Caki2 (cell line): ENCODE results near the gene STK33. TPM values are rescaled to one million over a fixed set of nuclear protein-coding genes. Genes with fewer than 3 reads are reported as not detected.

Experiments used
- DNase-seq: peaks from one replicate; pipeline ENCODE4 v3.0.0-alpha.2; 2015; ENCODE audit warnings: low read depth
- in situ Hi-C: cut with HindIII; loops from 2 replicates; pipeline ENCODE4 v1.10.0; 2016; ENCODE audit warnings: low sequenced_read_pairs, low pct_unique_long_range_greater_than_20kb, mixed read lengths
- total RNA-seq: library from RNA; depleted of rRNA; stranded (reverse); fragments of >200 nt; shearing (Covaris generic); gene quantifications from 2 replicates; pipeline ENCODE4 v1.2.3, GENCODE V29; 2014; ENCODE audit warnings: low replicate concordance

STK33 gene
- total RNA-seq, 1 experiment from 2014 or later = not detected

DNA sequence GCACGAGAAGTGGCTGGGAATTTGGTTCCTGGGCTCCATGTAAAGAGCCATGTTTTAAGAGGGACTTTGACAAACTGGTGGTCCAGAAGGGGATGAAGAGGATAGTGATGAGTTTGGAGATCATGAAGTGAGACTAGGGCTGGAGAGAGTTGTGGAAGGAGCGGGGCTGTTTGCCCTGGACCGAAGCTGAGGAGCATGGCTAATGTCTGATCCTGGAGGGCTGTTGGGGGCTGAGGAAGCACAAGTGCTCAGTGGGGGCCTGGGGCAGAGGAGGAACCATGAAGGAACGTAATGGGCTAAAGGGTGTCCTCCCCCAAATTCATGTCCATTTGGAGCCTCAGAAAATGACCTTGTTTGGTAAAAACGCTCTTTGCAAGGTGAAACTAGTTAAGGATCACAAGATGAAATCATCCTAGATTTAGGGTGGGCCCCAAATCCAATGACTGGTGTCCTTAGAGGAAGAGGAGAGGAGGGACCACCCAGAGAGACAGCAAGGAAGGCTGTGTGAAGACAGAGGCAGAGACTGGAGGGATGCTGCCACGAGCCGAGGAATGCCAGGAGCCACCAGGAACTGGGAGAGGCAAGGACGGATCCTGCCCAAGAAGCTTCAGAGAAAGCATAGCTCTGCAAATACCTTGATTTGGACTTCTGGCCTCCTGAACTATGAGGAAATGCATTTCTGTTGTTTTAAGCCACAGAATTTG lies 223.1 kb downstream of the STK33 start:
- in situ Hi-C loops = no loop called here
- DNase-seq = no peak

DNA sequence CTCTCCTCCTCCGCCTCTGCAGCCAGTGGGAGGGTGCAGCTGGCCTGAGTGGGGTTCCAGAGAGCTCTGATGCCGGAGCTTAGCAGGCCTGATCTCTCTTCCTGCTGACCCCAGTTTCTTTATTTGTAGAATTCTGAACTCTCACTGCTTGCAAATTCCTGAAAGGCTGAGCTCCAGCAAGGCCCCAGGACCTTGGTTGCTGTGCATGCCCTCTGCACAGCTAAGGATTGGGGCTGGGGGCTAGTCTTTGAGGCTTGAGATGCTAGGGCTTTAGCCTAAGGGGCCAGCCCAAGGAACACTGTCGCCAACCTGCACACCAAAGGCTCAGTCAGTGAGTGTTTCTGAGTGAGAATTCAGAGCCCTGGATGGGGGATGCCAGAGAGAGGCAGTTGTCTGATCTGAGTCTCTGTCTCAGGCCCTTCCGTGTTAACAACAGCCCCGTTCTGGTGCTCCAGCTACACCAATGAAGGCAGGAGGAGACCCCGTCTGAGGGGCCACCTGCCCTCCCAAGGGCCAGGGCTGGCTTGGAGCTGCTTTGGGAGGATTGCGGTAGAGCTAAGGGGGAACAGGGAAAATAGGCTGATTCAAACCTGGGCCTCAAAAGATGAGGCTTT lies 224.3 kb downstream of the STK33 start:
- in situ Hi-C loops = no loop called here
- no peak for DNase-seq

DNA sequence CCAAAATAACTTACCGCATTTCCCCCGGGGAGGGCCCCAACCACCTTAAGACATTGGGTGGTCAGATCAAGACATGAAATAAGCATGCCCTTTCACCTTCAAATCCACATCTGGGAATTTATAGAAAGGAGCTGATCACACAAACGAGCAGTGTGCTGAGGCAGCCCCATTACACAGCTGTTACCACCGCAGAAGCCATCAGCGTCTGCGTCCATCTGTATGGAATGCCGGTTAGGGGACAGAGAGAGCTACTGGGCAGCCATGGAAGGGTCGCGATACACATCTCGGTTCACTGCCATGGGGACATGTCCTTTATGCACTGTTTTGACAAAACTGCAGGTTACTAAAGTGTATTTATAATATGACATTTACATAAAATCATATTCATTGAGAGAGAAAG lies 225.3 kb downstream of the STK33 start:
- DNase-seq = no peak
- in situ Hi-C loops = no loop called here

DNA sequence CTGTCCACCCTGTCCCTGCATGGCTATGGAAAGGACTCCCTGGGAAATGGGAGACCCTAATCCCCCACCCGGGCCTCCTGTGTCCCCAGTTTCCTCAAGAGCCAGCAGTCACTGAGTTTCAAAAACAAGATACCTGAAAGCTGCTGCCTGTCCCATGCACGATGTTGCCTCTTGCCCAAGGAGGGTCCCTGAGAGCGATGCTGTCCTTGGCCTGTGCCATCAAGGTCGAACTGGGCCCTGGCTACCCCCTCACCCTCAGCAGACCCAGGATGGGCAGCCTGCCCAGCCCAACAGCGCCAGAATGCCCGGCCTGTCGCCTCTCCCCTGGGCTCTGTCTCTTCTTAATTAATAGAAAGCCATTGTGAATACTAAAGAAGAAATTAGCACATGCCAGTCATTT lies 225.8 kb downstream of the STK33 start:
- in situ Hi-C loops = no loop called here

DNA sequence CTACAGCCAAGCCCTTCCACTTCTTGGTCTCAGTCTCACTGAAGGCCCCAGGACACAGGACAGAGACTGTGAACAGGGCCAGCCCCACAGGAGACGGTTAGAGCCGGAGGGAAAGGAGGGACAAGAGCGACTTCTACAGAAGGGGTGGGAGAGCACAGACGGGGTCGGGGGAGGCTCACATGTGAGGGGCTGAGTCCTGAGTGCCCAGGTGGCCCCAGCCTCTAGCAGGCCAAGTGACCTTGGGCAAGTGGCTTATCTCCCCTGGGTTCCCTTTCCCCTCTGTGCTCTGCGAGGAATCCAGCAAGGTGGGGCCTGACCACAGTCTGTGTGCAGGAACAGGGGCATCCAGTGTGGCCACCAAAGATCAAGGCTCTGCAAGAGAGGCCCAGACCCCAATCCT lies 227.7 kb downstream of the STK33 start:
- DNase-seq = no peak
- in situ Hi-C loops = no loop called here

More for the DNA sequence above, 225.8 kb downstream of the STK33 start:
- DNase-seq = no peak

DNA sequence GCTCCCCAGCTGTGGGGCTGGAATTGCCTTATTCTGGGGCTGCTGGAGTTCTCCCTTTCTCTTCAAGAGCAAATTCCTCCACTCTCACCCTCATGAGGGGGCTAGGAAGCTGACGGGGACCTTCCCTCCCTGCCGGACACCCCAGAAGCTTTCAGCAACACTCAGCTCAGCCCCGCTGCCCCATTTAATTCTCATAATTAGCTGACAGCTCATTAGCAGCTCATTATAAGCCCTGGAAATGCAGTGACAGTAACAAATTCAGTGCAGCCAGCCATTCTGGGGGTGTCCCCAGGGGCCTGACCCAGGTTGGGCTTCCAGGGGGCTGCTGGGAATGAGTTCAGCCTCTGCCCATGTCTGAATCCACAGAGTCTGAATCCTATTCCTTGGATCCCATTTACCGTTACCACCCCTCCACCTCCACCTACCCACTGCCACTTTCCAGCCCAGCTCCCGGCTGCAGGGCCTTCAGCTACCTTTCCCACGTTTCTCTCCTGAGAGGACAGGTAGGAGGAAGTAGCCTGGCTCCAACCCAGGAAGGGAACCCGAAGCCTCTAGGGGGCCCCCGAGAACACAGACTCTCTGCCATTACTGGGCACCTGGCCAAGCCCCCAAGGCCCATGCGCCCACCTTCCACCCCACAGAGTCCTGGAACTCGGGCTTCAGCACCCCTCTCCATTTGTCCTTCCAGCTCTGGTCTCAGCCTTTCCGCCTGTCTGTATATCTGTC lies 228.6 kb downstream of the STK33 start:
- in situ Hi-C loops = no loop called here
- DNase-seq = no peak

DNA sequence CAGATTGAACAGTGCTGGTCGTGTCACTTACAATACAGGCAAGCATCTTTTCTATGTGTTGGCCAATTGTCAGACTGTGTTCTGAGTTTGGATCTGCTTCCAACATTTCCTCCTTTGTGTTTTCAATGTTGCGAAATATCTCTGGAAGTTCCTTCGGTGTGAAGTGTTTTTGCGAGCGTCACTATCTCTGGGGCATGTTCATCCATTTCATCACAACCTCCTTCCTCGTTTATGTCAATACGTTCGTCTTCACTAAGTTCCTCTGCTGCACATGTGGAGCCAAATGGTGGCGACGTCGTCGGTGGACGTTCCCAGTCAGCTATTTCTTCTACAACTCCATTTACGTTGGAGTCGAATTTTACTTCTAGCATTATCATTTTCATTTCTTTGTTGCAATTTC lies 230.1 kb downstream of the STK33 start:
- in situ Hi-C loops = no loop called here

DNA sequence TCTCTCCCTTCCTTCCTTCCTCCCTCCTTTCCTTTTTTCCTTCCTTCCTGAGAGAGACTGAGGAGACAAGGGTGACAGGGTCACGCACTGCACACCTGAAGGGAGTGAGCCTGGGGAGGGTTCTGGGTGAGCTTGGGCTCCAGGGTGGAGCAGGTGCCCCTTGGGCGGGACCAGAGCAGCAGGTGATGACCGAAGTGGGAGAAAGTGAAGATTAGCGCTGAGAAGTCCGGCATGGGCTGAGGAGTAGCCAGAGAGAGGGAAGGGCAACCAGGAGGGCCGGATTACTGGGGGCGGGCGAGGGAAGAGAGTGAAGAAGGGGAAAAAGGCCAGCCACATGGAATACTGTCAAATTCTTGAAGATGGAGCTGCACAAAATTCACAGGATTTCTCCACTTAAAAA lies 231.1 kb downstream of the STK33 start:
- no peak for DNase-seq
- in situ Hi-C loops = no loop called here

More for the DNA sequence above, 230.1 kb downstream of the STK33 start:
- no peak for DNase-seq

DNA sequence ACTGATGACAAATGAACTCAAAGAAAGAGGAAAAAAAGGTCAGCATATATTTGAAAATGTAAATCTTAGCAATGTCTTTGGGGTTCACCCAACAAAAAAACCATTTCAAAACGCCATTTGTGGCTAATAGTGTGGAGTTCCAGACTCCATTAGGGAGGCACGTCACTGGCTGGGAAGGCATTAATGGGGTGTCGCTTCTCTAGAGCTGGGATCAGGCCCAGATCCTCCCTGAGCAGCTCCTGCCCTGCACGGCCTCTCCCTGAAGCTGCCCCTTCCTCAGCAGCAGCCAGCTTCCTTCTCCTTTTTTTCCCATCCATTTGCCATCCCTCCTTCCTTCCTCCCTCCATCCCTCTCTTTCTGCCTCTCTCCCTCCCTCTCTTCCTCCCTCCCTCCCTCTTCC lies 231.5 kb downstream of the STK33 start:
- in situ Hi-C loops = no loop called here
- no peak for DNase-seq

DNA sequence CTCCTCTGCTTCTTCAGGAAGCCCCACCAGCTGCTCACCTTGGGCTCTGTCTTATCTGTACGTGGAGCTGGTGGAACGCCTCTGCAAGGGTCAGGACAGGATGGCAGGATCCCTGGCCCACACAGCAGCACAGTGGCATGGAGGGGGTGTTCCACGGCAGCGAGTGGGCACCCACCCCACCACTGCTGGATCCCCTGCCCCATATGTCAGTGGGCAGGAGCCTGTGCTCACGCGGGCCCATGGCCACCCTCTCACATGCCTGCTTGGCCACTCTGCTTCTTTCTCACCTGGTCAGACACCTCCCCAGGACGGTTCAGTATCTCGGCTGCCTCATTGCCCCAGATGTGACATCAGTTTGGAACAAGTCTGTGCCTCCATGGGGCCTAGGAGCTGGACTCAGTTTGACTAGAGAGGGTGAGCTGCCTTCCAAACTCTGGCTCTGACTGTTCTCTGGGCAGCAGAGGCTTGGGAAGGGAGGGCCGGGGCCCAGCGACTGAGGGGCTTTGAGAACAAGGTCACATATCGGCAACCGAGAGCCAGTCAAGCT lies 232.3 kb downstream of the STK33 start:
- no peak for DNase-seq
- in situ Hi-C loops = no loop called here

DNA sequence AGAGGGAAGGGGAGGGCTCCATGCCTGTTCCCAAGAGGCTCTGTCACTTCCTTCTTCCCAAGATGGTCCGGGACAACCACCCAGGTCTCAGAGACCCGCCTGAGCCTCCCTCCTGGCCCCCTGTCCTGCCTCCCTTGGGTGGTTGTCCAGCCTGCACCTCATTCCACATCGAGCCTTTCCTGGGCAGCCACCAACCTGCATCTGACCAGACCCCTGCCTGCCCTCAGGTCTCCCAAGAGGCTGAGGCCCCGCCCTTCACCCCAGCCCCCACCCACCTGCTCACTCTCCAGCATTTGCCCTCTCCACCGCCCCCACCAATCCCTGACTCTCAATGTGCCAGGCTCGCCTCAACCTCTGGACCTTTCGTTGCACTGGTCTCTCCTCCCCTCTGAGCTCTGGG lies 232.8 kb downstream of the STK33 start:
- no peak for DNase-seq
- in situ Hi-C loops = no loop called here

DNA sequence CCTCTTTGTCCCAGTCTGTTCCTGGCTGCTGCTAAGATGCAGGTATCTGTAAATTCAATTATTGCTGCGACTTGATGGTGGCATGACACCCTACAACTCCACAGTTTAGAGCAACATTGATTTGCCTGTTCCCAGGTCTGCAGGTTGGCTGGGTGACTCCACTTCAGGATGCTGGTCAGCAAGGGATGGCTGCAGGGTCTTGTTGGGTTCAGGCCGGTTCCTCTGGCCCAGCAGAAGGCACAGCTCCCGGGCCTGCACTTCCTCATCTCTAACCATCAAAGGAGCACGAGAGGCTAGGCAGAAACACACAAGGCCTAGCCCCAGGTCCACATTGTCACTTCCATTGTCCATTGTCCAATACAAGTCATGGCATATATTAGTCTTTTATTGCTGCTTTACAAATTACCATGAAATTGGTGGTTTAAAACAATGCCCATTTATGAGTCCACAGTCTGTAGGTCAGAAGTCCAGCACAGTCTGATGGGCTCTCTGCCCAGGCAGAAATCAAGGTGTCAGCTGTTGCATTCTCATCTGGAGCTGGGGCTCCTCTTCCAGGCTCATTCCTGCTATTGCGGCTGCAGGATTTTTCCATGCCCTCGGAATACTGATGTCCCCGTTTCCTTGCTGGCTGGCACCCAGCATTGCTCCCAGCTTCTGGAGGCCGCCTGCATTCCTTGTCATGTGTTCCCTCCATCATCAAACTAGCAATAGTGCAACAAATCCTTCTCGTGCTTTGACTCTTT lies 233.8 kb downstream of the STK33 start:
- DNase-seq = no peak
- in situ Hi-C loops = no loop called here

DNA sequence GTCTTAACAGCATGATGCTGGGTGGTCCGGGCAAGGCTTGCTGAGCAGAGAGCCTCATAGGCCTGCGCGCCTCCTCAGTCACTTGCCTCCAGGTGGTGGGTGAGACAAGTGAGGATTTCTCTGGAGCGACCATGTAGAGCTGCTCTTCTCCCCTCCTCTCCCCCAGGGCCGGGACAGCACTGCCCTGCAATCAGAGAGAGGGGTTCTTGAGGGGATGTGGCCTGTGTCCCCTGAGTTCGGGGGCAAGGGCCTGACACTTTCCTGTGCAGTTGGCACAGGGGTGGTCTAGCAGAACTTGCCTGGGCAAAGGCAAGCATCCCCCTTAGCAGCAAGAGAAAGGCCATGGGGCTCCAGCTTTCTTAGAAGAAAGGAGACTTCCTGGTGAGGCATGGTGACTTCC lies 234.5 kb downstream of the STK33 start:
- DNase-seq = no peak
- in situ Hi-C loops = no loop called here

DNA sequence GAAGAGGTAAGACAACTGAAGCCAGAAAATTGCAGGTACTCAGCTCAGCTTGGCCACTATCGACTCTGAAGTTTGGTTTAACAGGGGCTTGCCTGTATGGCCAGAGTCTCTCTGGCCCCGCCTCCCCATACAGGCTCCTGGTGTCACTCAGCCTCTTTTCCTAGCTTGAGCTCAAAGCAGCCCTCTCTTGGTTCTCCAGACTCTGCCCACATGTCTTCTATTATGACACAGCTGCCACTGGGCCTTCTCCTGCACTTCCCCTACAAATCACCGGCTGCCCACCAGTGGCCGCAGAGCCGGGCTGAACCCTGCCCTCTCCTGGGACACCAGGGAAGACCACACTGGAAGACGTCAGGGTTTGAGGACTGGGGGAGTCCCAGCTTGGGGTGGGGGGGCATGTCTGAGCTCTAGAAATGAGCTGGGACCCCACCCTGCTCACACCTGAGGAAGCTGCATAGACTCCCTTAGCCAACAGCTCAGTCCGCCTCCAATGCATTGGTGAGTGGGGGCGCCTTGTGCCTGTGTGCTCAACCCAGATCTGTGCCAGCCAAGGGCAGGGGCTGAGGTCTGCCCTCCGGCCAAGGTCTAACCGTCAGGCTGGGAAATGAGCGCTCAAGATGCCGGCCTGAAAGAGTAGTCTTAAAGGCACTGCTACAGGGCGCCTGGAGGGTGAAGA lies 236.0 kb downstream of the STK33 start:
- no peak for DNase-seq
- in situ Hi-C loops = no loop called here

DNA sequence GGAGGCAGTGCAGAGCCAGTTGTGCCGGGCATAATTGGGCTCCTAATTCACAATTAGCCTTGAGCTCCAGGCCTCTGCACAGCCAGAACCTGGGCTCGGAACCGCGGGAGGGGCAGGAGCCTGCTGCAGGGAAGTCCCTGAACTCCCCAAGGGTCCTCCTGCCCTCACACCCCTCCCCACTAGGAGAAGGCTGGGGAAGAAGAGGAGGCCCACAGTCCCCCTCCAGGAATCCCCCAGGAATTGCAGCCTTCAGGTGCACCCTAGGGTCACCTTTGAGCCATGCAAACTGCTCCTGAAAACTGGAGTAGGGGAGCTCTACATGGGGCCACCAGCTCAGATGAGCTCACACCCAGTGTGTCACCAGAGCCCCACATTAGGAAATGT lies 236.5 kb downstream of the STK33 start:
- no peak for DNase-seq

DNA sequence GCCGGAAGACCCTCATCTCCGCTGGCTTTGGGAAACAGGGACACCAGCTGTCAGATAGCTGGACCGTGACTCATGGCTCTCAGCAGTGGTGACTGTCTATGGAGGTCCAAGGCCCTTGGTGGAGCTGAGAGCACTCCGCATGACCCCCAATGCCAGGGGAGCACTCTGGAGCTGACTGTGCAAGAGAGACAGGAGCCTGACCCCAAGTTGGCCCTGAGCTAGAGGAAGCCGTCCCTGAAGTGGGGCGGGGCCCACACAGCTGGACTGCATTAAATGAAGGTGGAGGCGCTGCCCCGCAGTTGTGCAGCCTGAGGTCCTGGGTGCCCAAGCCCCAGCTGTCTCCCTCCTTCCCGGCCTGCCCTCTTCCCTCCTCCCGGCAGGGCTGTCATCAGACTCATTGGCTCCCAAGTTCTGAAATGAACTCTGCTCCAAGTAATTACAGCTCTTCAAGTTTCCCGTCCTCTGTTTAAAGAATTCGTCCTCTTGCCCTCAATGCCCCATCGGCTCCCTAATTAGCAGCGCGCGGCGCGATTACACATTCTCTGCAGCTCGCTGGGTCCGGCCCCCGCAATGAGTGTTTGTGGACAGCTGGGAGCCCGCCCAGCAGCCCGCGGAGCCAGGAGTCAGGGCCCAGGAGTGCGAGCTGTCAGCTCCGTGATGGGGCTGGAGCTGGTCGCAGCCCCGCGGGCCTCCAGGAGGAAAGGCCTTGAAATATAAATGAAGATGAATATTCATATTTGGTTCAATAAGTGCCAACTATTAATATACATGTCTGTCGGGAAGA lies 237.1 kb downstream of the STK33 start:
- in situ Hi-C loops = no loop called here
- no peak for DNase-seq

More for the DNA sequence above, 236.5 kb downstream of the STK33 start:
- in situ Hi-C loops = no loop called here

DNA sequence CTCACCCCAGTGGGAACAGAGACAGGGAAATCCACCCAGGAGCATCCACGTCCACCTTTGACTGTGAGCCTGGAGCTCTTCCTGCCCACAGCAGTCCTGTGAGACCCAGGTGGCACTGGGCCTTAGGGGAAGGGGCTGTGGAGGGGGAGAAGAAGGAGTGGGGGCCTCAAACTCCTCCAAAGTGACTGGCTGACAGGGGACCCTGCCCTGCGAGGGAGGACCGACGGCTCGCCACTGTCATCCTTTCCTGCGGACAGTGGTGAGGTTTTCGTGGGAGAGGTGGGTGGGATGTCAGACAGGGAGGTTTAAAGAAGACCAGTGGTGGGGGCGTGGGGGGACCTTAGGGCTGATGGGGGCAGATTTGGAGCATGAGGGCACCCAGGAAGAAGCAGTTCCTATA lies 237.8 kb downstream of the STK33 start:
- in situ Hi-C loops = no loop called here
- no peak for DNase-seq

DNA sequence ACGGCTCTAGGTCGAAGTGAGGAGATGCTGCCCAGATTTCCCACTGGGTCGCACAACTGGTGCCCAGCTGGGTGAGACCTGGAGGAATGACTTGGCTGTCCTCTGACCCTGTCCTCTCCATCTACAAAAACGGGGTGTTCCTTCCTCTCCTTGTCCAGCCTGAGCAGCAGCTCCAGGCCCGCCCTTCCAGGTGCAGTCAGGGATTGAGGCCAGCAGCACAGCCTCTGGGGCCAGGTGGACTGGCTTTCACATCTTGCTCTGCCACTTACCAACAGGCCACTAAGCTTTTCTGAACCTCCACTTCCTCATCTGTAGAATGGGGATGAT lies 238.6 kb downstream of the STK33 start:
- in situ Hi-C loops = no loop called here
- DNase-seq = no peak
